Testis (tissue), 3 donors: Measurements from ENCODE around the gene EFNA5. TPM values are rescaled to one million over a fixed set of nuclear protein-coding genes. Genes with fewer than 3 reads are reported as not detected.

ENCODE experiments used
- DNase-seq: peaks from one replicate; pipeline ENCODE4 v3.0.0-alpha.2; 2019
- H3K27ac ChIP-seq, 2 donors: fragments of 200-600 bp; sonication (generic); one replicate each; pipeline ENCODE4 v1.5.1; 2019
- H3K27me3 ChIP-seq: fragments of 200-600 bp; sonication (generic); one replicate; pipeline ENCODE4 v1.5.1; 2019
- H3K36me3 ChIP-seq: fragments of 200-600 bp; sonication (generic); one replicate; pipeline ENCODE4 v1.5.1; 2017; ENCODE audit warnings: low read depth; ENCODE audit errors: missing control alignments
- H3K4me1 ChIP-seq: fragments of 200-600 bp; sonication (generic); one replicate; pipeline ENCODE4 v1.5.1; 2019
- H3K4me3 ChIP-seq, 2 donors: fragments of 200-600 bp; sonication (generic); one replicate each; pipeline ENCODE4 v1.5.1; 2017 to 2019
- H3K9me3 ChIP-seq: fragments of 200-600 bp; sonication (generic); one replicate; pipeline ENCODE4 v1.5.1; 2017
- POLR2A ChIP-seq: fragments of 450-650 bp; IDR thresholded peaks from one replicate; pipeline ENCODE4 v1.6.1; 2017; ENCODE audit warnings: antibody characterized with exemption, mild to moderate bottlenecking, moderate library complexity
- WGBS, 2 donors: methylation state at CpG; one replicate each; pipeline ENCODE4 v1.1.5; 2018; 5-methylcytosine and 5-hydroxymethylcytosine counted together
- intact Hi-C: fragments of 100-400 bp; cut with DNase I; formaldehyde crosslinking; loops from one replicate; pipeline ENCODE4 v1.15.1; 2023; ENCODE audit warnings: low total_unique reads
- polyA plus RNA-seq: library from polyadenylated mRNA; stranded (reverse); fragments of 350-450 nt; fragmentation: Illumina TruSeq; extraction: RNeasy Lipid Tissue Mini Kit (QIAGEN cat#74804); gene quantifications from one replicate; pipeline ENCODE4 v1.2.3, GENCODE V29; 2014; ENCODE audit warnings: low read depth, low replicate concordance; ENCODE audit not compliant: insufficient read depth
- total RNA-seq, 2 donors: library from RNA; depleted of rRNA; stranded (reverse); fragments of >200 nt; gene quantifications; one replicate each; pipeline ENCODE4 v1.2.3, GENCODE V29; 2016
- TF ChIP-seq, protein P1 (sequence below), 3 experiments: fragments of 450-650 bp in 2 of 3; fragments of 200-600 bp in 1 of 3; sonication (generic) in 1 of 3; IDR thresholded peaks; one replicate each; pipeline ENCODE4 v1.5.1; 2016 to 2019; ENCODE audit warnings: antibody characterized with exemption in 3 of 3, mild to moderate bottlenecking in 2 of 3, moderate library complexity in 1 of 3

The EFNA5 gene
- total and polyA plus RNA-seq, 3 donors from 2014 or later, result 2.6 to 5.4 (median 3.5) TPM

DNA sequence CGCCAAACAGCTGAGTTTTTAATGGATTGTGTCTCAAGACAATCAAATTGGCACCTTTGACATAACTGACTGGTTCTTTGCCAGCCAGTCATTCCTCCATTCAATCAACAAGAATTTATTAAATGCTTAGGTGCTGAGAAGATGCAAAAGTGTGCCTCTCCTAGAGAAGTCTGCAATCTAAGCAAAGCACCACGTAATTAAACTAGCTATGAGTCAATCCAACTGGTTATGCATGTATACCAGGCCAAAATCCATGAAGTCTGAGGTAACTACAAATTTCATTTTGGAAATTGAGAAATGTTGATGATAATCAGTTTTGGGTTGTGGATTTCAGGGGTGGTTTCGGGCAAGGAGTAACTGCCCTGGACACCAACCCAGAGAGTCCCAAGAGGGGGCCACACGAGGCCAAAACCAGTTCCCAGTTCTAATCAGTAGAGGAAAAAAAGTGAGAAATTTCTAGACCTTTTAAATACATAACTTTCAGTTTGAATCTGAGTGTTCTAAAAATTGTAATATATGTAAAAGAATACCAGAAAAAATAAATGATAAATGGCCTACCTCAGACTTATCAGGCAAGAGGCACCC is 92.6 kb downstream of the EFNA5 start:
- WGBS, 2 donors, result 83 to 88% methylated on average over 4 of the region's 4 CpGs
- Histone ChIP-seq H3K4me1 (no peaks in the 10 kb centered on the region), H3K27ac (no peak overlapping the region), H3K9me3 (no peaks in the 10 kb centered on the region), H3K36me3 (no peaks in the 10 kb centered on the region), H3K4me3 (no peak overlapping the region), H3K27me3 (no peaks in the 10 kb centered on the region)
- TF ChIP-seq, protein P1, sequence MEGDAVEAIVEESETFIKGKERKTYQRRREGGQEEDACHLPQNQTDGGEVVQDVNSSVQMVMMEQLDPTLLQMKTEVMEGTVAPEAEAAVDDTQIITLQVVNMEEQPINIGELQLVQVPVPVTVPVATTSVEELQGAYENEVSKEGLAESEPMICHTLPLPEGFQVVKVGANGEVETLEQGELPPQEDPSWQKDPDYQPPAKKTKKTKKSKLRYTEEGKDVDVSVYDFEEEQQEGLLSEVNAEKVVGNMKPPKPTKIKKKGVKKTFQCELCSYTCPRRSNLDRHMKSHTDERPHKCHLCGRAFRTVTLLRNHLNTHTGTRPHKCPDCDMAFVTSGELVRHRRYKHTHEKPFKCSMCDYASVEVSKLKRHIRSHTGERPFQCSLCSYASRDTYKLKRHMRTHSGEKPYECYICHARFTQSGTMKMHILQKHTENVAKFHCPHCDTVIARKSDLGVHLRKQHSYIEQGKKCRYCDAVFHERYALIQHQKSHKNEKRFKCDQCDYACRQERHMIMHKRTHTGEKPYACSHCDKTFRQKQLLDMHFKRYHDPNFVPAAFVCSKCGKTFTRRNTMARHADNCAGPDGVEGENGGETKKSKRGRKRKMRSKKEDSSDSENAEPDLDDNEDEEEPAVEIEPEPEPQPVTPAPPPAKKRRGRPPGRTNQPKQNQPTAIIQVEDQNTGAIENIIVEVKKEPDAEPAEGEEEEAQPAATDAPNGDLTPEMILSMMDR (IDR thresholded peaks at IDR 0.05), result no peak
- no peak for TF ChIP-seq POLR2A
- intact Hi-C loops, result no loop called here
- no peak for DNase-seq

DNA sequence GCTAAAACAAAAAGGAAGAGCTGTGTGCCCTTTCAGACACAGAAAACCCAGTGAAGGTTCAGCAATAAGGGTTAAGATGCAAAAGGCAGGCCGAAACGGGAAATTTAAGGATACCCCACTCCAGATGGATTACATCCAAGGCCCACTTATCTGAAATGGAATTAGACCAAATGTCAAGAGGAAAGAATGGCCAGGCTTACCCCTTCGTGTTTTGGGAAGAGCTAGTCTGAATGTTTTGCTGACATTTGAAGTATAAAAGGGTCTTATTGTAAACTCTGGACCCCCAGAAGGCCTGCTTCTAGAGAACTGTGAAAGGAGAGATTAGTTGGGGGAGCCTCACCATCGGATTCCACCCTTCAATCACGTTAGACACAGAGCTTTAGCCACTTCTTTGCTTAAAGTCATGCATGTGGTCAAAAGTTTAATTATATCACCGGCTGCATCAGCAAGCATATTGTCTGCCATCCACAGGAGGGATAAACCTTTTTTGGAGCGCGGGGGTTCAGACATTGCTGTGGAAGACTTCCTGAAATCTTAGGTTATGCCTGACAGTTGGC is 93.3 kb downstream of the EFNA5 start:
- H3K4me3 ChIP-seq, result no peak overlapping the region
- H3K36me3 ChIP-seq, result no peaks in the 10 kb centered on the region
- H3K27me3 ChIP-seq, result no peaks in the 10 kb centered on the region
- H3K9me3 ChIP-seq, result no peaks in the 10 kb centered on the region
- no peak for TF ChIP-seq POLR2A
- TF ChIP-seq, protein P1 (IDR thresholded peaks at IDR 0.05), result no peak
- intact Hi-C loops, result no loop called here
- 69 to 74% methylated on average over 8 of the region's 8 CpGs for WGBS, 2 donors
- H3K27ac ChIP-seq, result no peak overlapping the region
- H3K4me1 ChIP-seq, result no peaks in the 10 kb centered on the region
- no peak for DNase-seq

DNA sequence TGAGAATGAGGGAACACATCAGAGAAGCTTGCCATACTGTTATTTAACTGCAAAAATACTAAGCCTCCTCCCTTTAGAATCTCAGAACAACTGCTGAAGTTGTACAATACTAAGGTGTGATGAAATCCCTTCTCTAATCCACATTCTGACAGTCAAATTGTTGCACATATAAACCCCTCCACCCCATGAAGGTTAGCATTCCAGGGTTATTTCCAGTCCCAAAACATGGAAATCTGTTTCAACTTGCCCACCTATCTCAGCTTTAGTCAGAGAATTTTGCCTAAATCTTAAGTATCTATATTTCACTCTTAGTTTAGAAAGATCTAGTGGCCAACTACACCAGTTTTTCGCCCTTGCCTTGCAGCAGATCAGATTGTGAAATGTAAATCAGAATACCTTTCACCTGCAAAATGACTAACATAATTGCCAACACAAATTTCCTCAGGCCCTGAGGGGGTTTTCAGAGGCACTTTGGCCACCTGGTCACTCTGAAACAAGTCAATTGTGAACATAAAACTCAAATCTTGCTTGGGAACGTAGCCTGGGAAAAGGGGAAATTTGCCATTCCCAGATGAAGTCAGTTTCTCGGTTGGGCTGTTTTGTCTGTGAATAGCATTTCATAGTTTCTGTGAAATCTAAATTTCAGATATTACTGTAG is 93.9 kb downstream of the EFNA5 start:
- no peaks in the 10 kb centered on the region for H3K4me1 ChIP-seq
- no peaks in the 10 kb centered on the region for H3K36me3 ChIP-seq
- no peak for TF ChIP-seq POLR2A
- TF ChIP-seq, protein P1 (IDR thresholded peaks at IDR 0.05), result no peak
- intact Hi-C loops, result no loop called here
- no peaks in the 10 kb centered on the region for H3K27me3 ChIP-seq
- WGBS, 2 donors, result 76 to 91% methylated on average over 3 of the region's 3 CpGs
- no peak overlapping the region for H3K27ac ChIP-seq
- no peak for DNase-seq
- no peak overlapping the region for H3K4me3 ChIP-seq
- no peaks in the 10 kb centered on the region for H3K9me3 ChIP-seq

DNA sequence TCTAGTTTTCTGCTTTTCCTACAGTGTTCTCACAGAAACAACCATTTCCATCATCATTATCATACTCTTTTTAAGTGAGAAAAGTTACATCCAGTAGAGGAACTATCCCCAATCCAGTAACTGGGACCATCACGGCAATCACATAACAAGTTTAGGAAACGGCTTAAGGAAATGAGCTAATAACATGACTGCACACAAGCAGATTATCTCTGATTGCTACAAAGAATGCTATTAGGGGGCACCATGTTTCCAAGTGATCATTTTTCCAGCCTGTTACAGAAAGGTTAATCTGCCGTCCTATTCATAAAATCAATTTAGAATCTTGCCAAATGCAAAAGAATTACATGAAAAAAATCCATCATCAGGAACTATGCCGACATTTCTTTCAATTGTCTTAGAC is 94.6 kb downstream of the EFNA5 start:
- no peaks in the 10 kb centered on the region for H3K9me3 ChIP-seq
- no peak for DNase-seq
- no peaks in the 10 kb centered on the region for H3K36me3 ChIP-seq
- intact Hi-C loops, result no loop called here
- no peak overlapping the region for H3K27ac ChIP-seq
- H3K4me1 ChIP-seq, result no peaks in the 10 kb centered on the region
- H3K4me3 ChIP-seq, result no peak overlapping the region
- no peaks in the 10 kb centered on the region for H3K27me3 ChIP-seq
- 90 to 92% methylated on average over 4 of the region's 4 CpGs for WGBS, 2 donors
- TF ChIP-seq, protein P1 (IDR thresholded peaks at IDR 0.05), result no peak
- TF ChIP-seq POLR2A, result no peak
